Activated naive CD8-positive, alpha-beta T cell (primary cell): ENCODE results near the gene ASPHD1.
"Not testable (repeated sequence)": the region's sequence is repeated elsewhere in the genome, so short reads cannot be mapped to it uniquely, and the experiment has no call there.

ENCODE experiments used
- H3K27ac Mint-ChIP-seq: one replicate; pipeline ENCODE4 v1.8.0; 2021; ENCODE audit warnings: mixed read lengths
- H3K27me3 Mint-ChIP-seq: one replicate; pipeline ENCODE4 v1.8.0; 2021; ENCODE audit warnings: mixed read lengths
- H3K36me3 Mint-ChIP-seq: one replicate; pipeline ENCODE4 v1.8.0; 2021; ENCODE audit warnings: mixed read lengths
- H3K4me1 Mint-ChIP-seq: one replicate; pipeline ENCODE4 v1.8.0; 2021; ENCODE audit warnings: low read depth, mixed read lengths
- H3K4me3 Mint-ChIP-seq: one replicate; pipeline ENCODE4 v1.8.0; 2021; ENCODE audit warnings: mild to moderate bottlenecking, mixed read lengths
- H3K9me3 Mint-ChIP-seq: one replicate; pipeline ENCODE4 v1.8.0; 2021; ENCODE audit warnings: low read depth, mixed read lengths

Gene ASPHD1

DNA sequence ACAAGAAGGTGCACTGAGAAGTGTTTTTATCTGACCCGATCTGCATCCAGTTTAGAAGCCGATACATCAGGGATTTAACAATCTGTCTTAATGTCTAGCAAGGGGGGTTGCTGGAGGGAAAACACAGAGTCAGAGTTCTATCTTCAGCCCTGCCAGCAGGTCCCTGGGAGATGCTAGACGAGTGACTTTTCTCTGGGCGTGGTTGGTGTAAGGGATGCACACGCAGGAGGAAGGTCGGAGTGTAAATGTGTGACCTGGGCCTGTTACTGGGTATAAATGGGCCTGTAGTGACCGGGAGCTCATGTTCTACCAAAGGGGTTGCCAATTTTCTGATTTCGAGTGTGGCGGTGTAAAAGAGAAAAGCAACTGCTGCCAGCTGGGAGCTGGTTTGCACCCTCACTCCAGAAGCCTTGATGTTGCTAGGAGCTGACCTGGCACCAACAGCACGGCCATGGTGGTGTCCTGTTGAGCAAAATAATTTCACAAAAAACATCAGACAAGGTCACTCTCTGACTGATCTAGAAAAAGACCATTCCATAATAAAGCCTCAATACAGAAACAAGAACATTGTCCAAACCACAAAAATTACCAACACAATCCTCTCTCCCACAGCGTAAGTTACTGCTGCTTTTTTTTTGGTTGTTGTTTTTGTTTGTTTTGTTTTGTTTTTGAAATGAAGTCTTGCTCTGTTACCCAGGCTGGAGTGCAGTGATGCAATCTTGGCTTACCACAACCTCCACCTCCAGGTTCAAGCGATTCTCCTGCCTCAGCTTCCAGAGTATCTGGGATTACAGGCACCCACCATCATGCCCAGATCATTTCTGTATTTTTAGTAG lies 27.0 kb downstream of the ASPHD1 start:
- Mint-ChIP-seq H3K36me3 (peaks cover 4% of the 10 kb centered on the region), H3K27ac (peak overlapping the region; percentile 95), H3K9me3 (no peaks in the 10 kb centered on the region), H3K4me1 (peaks cover 29% of the 10 kb centered on the region), H3K27me3 (no peaks in the 10 kb centered on the region), H3K4me3 (peak overlapping the region; percentile 92)

- H3K36me3 Mint-ChIP-seq, H3K4me1 Mint-ChIP-seq, H3K27me3 Mint-ChIP-seq, H3K9me3 Mint-ChIP-seq, H3K27ac Mint-ChIP-seq, H3K4me3 Mint-ChIP-seq: not testable (repeated sequence)
Observed at GRCh38 chr16:29931750-29932149, 31.5 kb downstream of the ASPHD1 start.

GRCh38 chr16:29940656-29941055 lies 40.4 kb downstream of the ASPHD1 start:
- H3K27me3 Mint-ChIP-seq: peaks cover 2% of the 10 kb centered on the region
- H3K4me1 Mint-ChIP-seq: peaks cover 5% of the 10 kb centered on the region
- H3K4me3 Mint-ChIP-seq: no peak overlapping the region
- H3K27ac Mint-ChIP-seq: no peak overlapping the region
- no peaks in the 10 kb centered on the region for H3K36me3 Mint-ChIP-seq
- no peaks in the 10 kb centered on the region for H3K9me3 Mint-ChIP-seq

GRCh38 chr16:29943846-29944799 lies 43.8 kb downstream of the ASPHD1 start:
- Mint-ChIP-seq H3K27me3 (peaks cover 2% of the 10 kb centered on the region), H3K4me3 (no peak overlapping the region), H3K9me3 (no peaks in the 10 kb centered on the region), H3K4me1 (peaks cover 5% of the 10 kb centered on the region), H3K27ac (no peak overlapping the region), H3K36me3 (no peaks in the 10 kb centered on the region)

GRCh38 chr16:29947897-29948296 lies 47.6 kb downstream of the ASPHD1 start:
- no peaks in the 10 kb centered on the region for H3K4me1 Mint-ChIP-seq
- H3K27me3 Mint-ChIP-seq: peaks cover 1% of the 10 kb centered on the region
- no peak overlapping the region for H3K27ac Mint-ChIP-seq
- H3K36me3 Mint-ChIP-seq: peaks cover 3% of the 10 kb centered on the region
- H3K9me3 Mint-ChIP-seq: peaks cover 4% of the 10 kb centered on the region
- no peak overlapping the region for H3K4me3 Mint-ChIP-seq

DNA sequence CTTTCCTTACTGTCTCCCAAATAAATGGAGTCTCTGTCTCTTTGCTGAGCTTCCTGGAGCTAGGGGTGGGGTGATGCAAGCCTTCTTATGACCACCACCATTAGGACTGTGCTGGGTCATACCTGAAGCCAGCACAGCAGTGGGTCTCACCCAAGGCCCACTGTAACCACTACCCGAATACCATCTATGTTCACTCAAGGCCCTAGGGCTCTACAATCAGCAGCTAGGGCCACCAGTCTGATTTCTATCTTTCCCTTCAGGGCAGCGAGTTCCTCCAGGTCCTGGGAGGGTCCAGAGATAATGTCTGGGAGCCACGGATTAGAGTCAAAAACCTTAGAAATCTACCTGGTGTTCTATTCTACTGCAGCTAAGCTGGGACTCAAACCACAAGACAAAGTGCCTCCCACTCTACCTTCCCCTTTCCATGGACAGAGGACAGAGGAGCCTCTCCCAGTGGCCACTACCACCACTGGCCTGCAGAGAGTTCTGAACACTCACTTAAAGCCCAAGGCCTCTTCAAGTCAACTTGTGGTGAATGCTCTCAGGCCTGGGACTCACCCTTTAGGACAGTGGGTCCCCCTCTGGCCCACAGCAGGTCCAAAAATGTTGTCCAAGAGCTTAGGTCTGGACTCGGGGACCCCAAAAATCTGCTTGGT lies 50.6 kb downstream of the ASPHD1 start:
- Mint-ChIP-seq H3K27me3 (peaks cover 1% of the 10 kb centered on the region), H3K36me3 (peaks cover 3% of the 10 kb centered on the region), H3K4me1 (no peaks in the 10 kb centered on the region), H3K27ac (no peak overlapping the region), H3K4me3 (no peak overlapping the region), H3K9me3 (peaks cover 4% of the 10 kb centered on the region)

DNA sequence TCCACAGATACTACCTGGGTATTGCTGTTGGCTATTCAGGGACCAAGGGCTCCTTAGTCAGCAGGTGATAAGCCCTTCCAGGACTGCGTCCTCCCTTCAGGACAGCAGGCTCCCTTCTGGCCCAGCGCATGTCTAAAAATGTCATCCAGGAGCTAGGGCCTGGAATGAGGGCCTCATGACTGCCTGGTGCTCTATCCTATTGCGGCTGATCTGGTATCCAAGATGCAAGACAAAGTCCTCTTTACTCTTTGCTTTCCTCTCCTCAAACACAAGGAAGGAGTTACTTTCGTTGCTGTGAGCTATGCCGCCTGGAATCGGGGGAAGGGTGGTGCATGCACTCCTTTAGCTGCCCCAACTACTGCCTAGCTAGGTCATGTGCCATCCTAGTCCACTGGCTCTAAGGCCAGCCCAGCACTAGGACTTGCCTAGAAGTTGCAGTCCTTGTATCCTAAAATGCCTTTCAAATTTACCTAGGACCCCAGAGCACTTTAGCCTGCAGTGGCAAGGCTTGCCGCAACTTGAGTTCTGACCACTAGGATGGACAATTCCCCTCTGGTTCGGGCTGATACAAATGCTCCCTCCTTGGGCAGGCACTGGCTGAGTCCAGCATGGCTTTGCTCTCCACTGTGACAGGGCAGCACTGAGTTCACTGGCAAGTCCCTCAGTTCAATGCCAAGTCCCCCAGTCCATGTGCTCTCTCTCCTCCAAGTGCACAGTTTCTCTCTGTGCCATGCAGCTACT lies 51.5 kb downstream of the ASPHD1 start:
- Mint-ChIP-seq H3K36me3 (peaks cover 3% of the 10 kb centered on the region), H3K27me3 (peaks cover 1% of the 10 kb centered on the region), H3K4me1 (no peaks in the 10 kb centered on the region), H3K4me3 (no peak overlapping the region), H3K27ac (no peak overlapping the region), H3K9me3 (peaks cover 4% of the 10 kb centered on the region)
